ENCODE results near the gene IQCH.
"Not testable (repeated sequence)": the region's sequence is repeated elsewhere in the genome, so short reads cannot be mapped to it uniquely, and the experiment has no call there.

Gene IQCH

DNA sequence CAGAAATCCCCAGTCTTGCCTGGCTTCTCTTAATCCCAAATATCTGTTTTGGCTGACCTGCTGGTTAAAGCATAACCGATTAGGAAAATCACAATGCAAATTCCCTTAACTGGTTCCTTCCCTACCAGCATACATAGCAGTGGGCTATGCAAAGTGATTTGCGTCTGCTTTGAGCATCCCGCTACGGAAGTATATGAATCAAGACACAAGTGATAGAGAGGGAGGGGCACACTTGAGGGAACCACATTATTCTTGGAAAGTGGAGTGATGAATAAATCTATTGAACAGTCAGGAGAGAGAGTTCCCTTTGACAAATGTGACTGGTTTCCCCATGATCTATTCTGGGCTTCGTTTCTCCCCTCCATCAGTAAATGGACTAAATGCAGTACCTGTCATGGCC, 146.8 kb downstream of the IQCH start:
- DNase-seq: no peak

GRCh38 chr15:67403428-67404154, 149.0 kb downstream of the IQCH start:
- no peak for DNase-seq

GRCh38 chr15:67405208-67406191, 150.9 kb downstream of the IQCH start:
- DNase-seq: no peak

GRCh38 chr15:67406257-67406861, 151.8 kb downstream of the IQCH start:
- DNase-seq: no peak

- DNase-seq: no peak
These were observed 153.2 kb downstream of the IQCH start for GRCh38 chr15:67407786-67408185.

DNA sequence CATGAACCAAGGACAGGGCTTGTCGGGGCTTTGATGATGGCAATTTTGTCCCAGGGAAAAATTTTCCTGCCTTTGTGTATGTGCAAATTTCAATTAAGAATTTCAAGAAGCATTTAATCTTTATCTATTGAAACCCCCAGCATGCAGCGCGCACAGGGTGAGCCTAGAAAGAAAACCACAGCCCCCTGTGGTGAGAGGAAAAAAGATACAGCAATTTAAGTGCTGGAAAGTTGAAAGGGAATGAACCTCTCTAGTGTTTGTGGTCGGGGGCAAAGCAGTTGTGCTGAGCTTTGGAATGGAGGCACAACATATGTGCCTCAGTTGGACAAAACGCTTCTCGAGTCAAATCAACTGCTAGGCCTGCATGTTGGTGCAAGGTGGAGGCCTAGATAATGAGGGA, 154.6 kb downstream of the IQCH start:
- DNase-seq: no peak

GRCh38 chr15:67411486-67411885, 156.9 kb downstream of the IQCH start:
- no peak for DNase-seq

DNA sequence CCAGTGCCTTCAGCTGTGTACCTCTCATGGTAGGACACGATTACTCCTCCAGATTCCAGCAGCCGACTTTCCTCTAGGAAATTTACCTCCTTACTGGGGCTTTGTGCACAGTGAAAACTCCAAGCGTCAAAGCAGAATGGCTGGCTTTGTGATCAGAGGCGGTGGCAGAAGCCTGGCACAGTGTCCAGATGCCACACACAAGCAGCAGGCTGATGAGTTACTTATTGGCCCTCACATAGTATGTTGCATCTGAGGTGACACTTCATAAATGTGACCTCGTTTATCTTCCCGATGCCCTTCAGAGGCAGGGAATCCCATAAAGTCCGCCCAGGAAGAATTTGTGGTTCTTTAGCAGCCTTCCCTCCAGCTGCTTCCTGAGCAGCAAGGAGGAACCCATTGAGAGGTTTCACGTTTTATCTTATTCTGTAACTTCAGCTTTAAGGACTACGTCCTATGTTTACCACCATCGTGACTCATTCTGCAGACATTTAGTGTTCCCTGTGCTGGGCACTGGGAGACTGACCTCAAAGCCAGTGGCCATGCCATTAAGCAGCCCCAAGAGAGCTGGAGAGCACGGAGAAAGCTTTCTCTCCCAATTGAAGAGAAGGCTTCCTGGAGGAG, 159.3 kb downstream of the IQCH start:
- DNase-seq: no peak

GRCh38 chr15:67415181-67415580, 160.6 kb downstream of the IQCH start:
- no peak for DNase-seq

GRCh38 chr15:67416891-67417290, 162.3 kb downstream of the IQCH start:
- DNase-seq: no peak

DNA sequence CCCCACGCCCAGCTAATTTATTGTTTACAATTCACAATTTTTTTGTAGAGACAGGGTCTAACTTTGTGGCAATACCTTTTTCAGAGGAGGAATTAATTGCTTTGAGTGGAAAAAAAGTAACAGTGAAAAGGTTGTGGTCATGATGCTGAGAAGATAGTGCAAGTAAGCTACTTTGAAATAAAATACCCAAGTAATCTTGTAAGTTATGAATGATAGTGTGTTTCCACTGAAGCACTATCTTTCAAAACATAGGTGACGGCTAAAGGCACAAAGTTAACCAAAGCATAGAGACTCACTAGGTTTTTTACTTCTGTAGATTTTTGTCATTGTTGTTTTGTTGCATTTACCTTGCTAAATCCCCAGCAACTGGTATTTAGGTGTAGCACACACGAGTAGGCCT, 165.1 kb downstream of the IQCH start:
- DNase-seq: no peak

DNA sequence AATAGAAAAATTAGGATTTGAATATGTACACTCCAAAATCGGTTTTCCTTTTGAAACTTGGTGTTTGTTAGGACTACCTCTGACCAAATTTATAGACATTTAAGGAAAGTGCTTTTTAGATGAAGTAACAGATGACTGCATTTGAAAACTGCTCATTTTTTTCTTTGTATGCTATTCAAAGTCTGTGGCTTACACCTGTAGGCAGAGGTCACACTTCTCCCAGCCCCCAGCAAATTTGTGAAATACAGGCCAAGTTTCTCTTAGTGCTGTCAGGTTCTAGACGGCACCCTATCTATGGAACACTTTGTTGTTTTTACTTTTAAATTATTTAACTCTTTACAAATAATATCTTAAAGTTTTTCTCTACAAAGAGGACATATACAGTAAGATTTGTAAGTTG, 165.6 kb downstream of the IQCH start:
- DNase-seq: no peak

- no peak for DNase-seq
These were observed 166.5 kb downstream of the IQCH start for GRCh38 chr15:67421105-67421504.

DNA sequence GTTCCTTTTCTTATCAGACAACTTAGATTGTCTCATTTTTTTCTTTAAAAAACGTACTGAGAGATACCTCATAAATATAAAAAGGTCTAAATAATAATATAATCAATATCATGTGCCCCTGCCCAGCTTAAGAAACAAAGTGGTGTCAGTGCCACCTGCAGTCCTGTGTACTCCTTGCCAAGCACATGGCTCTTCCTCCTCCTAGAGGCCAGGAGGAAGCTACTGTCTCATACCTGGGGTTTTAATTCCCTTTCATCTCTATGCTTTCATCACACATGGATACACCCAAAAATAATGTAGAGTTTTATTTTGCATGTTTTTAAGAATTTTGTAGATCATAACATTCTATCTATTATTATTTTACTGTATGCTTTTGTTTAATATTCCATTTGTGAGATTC, 167.7 kb downstream of the IQCH start:
- no peak for DNase-seq

- no peak for DNase-seq
These were observed 179.0 kb downstream of the IQCH start for GRCh38 chr15:67433495-67434099.

GRCh38 chr15:67436351-67437250, 182.0 kb downstream of the IQCH start:
- DNase-seq: not testable (repeated sequence)

DNA sequence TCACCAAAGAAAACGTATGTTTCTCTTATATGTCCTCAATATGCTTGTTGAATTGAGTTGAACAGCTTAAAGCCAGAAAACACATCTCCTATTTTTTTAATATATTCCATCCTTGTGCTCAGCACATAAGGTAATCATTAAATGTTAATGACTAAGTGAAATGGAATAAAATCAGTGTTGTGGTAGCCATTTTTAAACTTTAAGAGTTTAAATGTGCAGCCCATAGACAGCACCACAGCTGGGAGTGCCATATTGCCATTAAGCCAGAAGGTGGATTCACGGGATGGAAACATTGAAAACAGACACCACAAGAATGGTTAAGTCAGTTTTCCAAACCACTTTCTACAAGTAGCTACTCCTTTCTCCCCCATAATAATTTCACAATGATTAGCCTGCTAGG, 189.5 kb downstream of the IQCH start:
- DNase-seq: no peak

GRCh38 chr15:67446449-67446848, 191.9 kb downstream of the IQCH start:
- DNase-seq: no peak

- DNase-seq: not testable (repeated sequence)
These were observed 193.8 kb downstream of the IQCH start for GRCh38 chr15:67448372-67448771.

GRCh38 chr15:67453703-67454102, 199.1 kb downstream of the IQCH start:
- not testable (repeated sequence) for DNase-seq

Measured in T-helper 9 cell (primary cell).